ENCODE measurements around the gene SEPTIN14. TPM values are rescaled to one million over a fixed set of nuclear protein-coding genes. Genes with fewer than 3 reads are reported as not detected.
"Not testable (repeated sequence)": the region's sequence is repeated elsewhere in the genome, so short reads cannot be mapped to it uniquely, and the experiment has no call there.

The SEPTIN14 gene
- total and polyA plus RNA-seq, 4 experiments from 2014 or later, result not detected

DNA sequence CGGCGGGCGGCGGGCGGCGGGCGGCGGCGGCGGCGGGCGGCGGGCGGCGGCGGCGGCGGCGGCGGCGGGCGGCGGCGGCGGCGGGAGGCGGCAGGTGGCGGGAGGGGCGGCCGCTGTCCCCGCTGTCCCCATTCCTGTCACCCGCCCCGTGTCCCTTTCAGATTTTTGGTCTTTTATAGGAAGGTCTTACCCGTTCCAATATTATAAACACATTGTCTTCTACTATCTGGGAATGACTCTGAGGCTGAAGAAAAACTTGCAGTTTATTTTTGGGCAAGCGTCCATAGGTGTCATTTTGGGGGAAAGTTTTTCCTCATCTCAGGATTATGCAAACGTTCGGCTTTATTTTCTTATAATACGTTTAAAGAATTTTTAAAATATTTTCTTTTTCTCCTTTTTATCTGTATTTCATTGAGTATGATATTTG, 25.3 kb upstream of the SEPTIN14 start:
- POLR2A ChIA-PET (ENCODE audit: partially characterized antibody), result no interaction called here

DNA sequence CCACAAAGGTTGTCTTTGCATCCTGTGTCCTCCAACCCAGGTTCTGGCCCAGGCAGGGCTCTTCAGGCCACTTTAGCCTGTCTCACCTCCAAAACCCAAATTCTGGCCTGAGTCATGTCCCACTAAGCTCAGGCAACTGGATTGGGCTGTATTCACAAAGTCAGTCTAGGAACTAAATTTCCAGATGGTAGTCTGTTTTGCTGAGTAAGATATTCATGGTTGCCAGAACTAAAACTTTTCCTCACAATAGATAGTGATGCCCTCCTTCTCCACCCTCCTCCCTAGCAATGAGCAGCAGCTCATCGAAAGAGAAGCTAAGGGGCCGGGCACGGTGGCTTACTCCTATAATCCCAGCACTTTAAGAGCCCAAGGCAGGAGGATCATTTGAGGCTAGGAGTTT, 21.8 kb upstream of the SEPTIN14 start:
- Histone ChIP-seq H3K4me1 (ENCODE audit: insufficient read depth, low read length) (peaks cover 7% of the 10 kb centered on the region), H3K27me3 (ENCODE audit: insufficient read depth, low read length) (no peaks in the 10 kb centered on the region), H3K9me3 (ENCODE audit: control insufficient read depth in 1 of 2, low read length in 2 of 2) (no peaks in the 10 kb centered on the region), H3K36me3 (ENCODE audit: insufficient read depth, low read length) (no peaks in the 10 kb centered on the region), H3K4me3 (ENCODE audit: low read length in 2 of 2) (no peak overlapping the region), H3K27ac (ENCODE audit: low read depth, low read length) (no peak overlapping the region)
- H3K36me3 Mint-ChIP-seq, result no peaks in the 10 kb centered on the region
- no peaks in the 10 kb centered on the region for H3K9me3 Mint-ChIP-seq
- peaks cover 5 to 10% (median 6%) of the 10 kb centered on the region in 4 donors for H3K4me1 Mint-ChIP-seq
- H3K4me3 Mint-ChIP-seq, result peak overlapping the region in 2 of 8 donors; percentile 42 to 54
- peak overlapping the region in 1 of 7 donors; percentile 78 for H3K27ac Mint-ChIP-seq
- DNase-seq, result no peak
- H3K27me3 Mint-ChIP-seq, result peaks cover 0 to 2% of the 10 kb centered on the region in 2 donors
- POLR2A ChIA-PET (ENCODE audit: partially characterized antibody), result no interaction called here
- intact Hi-C loops (cut with micrococcal nuclease), result loop anchor here (10.0 kb wide), 1 partner anchor 1130 kb away; the partner anchor contains the start of gene SEC61G
- CTCF ChIA-PET (ENCODE audit: partially characterized antibody), result no interaction called here

More for the DNA sequence above, 25.3 kb upstream of the SEPTIN14 start:
- intact Hi-C loops (cut with micrococcal nuclease), result loop anchor here (1.0 to 10.0 kb wide), 6 partner anchors 63 to 1133 kb away; partner anchors contain the start of genes CCT6A, CHCHD2, LANCL2 and MRPS17
- H3K27ac Mint-ChIP-seq, result peak overlapping the region; percentile 74 to 95 (median 88)
- Histone ChIP-seq H3K9me3 (ENCODE audit: control insufficient read depth in 1 of 2, low read length in 2 of 2) (no peaks in the 10 kb centered on the region), H3K4me1 (ENCODE audit: insufficient read depth, low read length) (peaks cover 7% of the 10 kb centered on the region), H3K36me3 (ENCODE audit: insufficient read depth, low read length) (no peaks in the 10 kb centered on the region), H3K27ac (ENCODE audit: low read depth, low read length) (no peak overlapping the region), H3K4me3 (ENCODE audit: low read length in 2 of 2) (no peak overlapping the region), H3K27me3 (ENCODE audit: insufficient read depth, low read length) (no peaks in the 10 kb centered on the region)
- no peaks in the 10 kb centered on the region for H3K36me3 Mint-ChIP-seq
- H3K27me3 Mint-ChIP-seq, result peaks cover 0 to 2% of the 10 kb centered on the region in 2 donors
- peaks cover 5 to 10% (median 6%) of the 10 kb centered on the region in 4 donors for H3K4me1 Mint-ChIP-seq
- peak in 2 of 5 donors; percentile 8 to 17 for DNase-seq
- peak overlapping the region; percentile 81 to 89 (median 87) for H3K4me3 Mint-ChIP-seq
- H3K9me3 Mint-ChIP-seq, result no peaks in the 10 kb centered on the region
- CTCF ChIA-PET (ENCODE audit: partially characterized antibody), result no interaction called here

DNA sequence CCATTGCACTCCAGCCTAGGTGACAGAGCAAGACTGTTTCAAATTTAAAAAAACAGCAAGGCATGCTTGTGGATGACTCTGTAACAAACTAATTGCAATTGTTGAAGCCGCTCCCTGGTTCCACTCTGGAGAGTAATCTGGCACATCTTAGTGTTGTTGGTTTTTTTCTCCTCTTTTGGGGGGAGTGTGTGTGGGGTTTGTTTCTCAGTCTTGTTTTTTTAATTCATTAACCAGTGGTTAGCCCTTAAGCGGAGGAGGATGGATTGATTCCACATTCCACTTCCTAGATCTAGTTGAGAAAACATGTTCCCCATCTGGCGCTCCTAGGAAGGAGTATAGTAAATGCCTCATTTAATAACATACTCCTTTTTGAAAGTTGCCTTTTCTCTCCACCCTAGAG, 16.1 kb upstream of the SEPTIN14 start:
- no peaks in the 10 kb centered on the region for H3K9me3 ChIP-seq (ENCODE audit: control insufficient read depth in 1 of 2, low read length in 2 of 2)
- Mint-ChIP-seq H3K36me3 (no peaks in the 10 kb centered on the region), H3K4me3 (no peak overlapping the region), H3K27me3 (no peaks in the 10 kb centered on the region), H3K4me1 (no peaks in the 10 kb centered on the region), H3K9me3 (no peaks in the 10 kb centered on the region), H3K27ac (no peak overlapping the region)
- no peak for DNase-seq
- H3K4me3 ChIP-seq (ENCODE audit: low read length in 2 of 2), result no peak overlapping the region
- H3K27me3 ChIP-seq (ENCODE audit: insufficient read depth, low read length), result no peaks in the 10 kb centered on the region
- intact Hi-C loops (cut with micrococcal nuclease), result no loop called here
- ChIA-PET CTCF (ENCODE audit: partially characterized antibody) (no interaction called here), POLR2A (ENCODE audit: partially characterized antibody) (no interaction called here)
- no peak overlapping the region for H3K27ac ChIP-seq (ENCODE audit: low read depth, low read length)
- no peaks in the 10 kb centered on the region for H3K4me1 ChIP-seq (ENCODE audit: insufficient read depth, low read length)
- H3K36me3 ChIP-seq (ENCODE audit: insufficient read depth, low read length), result no peaks in the 10 kb centered on the region

DNA sequence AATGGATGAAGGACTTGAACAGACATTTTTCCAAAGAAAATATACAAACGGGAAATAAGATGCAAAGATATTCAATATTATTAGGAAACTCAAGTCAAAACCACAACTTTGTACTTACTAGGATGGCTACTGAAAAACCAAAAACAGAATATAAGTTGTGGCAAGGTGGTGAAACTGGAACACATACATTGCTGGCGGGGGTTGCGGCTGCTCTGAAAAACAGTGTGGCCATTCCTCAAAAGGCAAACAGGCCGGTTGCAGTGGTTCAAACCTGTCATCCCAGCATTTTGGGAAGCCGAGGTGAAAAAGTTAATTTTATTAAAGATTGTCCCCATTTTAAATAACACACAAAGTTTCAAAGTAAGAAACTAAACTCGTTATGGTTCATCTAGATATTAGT, 14.8 kb upstream of the SEPTIN14 start:
- Histone ChIP-seq H3K9me3 (ENCODE audit: control insufficient read depth in 1 of 2, low read length in 2 of 2) (no peaks in the 10 kb centered on the region), H3K27me3 (ENCODE audit: insufficient read depth, low read length) (no peaks in the 10 kb centered on the region), H3K36me3 (ENCODE audit: insufficient read depth, low read length) (no peaks in the 10 kb centered on the region), H3K27ac (ENCODE audit: low read depth, low read length) (no peak overlapping the region), H3K4me3 (ENCODE audit: low read length in 2 of 2) (no peak overlapping the region), H3K4me1 (ENCODE audit: insufficient read depth, low read length) (no peaks in the 10 kb centered on the region)
- H3K36me3 Mint-ChIP-seq, result no peaks in the 10 kb centered on the region
- intact Hi-C loops (cut with micrococcal nuclease), result no loop called here
- no peak overlapping the region for H3K27ac Mint-ChIP-seq
- ChIA-PET POLR2A (ENCODE audit: partially characterized antibody) (interaction anchor here (0.5 kb wide), 1 partner anchor 87 kb away, joined by 3 read pairs; no protein-coding TSS in a partner anchor), CTCF (ENCODE audit: partially characterized antibody) (no interaction called here)
- H3K9me3 Mint-ChIP-seq, result no peaks in the 10 kb centered on the region
- no peak for DNase-seq
- H3K4me3 Mint-ChIP-seq, result no peak overlapping the region
- no peaks in the 10 kb centered on the region for H3K27me3 Mint-ChIP-seq
- H3K4me1 Mint-ChIP-seq, result no peaks in the 10 kb centered on the region

DNA sequence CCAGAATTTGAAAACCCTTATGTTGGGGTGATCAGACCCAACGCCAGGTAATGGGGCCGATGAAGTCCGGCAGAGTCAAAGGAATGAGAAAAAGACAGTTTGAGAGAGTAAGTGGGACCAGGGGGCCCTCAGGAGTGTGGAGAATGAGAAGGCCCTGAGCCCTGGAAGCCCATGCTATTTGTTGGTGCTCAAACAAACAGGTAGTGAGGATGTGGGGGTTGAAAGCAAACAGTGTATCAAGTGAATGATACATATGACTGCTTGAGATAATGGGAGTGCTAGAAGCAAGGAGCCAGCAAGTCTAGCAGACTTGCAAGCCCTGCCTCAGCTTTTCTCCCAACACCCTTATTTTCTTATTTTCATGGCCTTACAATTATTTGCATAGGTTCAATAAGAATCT, 11.2 kb upstream of the SEPTIN14 start:
- Histone ChIP-seq H3K4me3 (ENCODE audit: low read length in 2 of 2) (no peak overlapping the region), H3K27me3 (ENCODE audit: insufficient read depth, low read length) (no peaks in the 10 kb centered on the region), H3K36me3 (ENCODE audit: insufficient read depth, low read length) (no peaks in the 10 kb centered on the region), H3K4me1 (ENCODE audit: insufficient read depth, low read length) (no peaks in the 10 kb centered on the region), H3K9me3 (ENCODE audit: control insufficient read depth in 1 of 2, low read length in 2 of 2) (no peaks in the 10 kb centered on the region), H3K27ac (ENCODE audit: low read depth, low read length) (no peak overlapping the region)
- Mint-ChIP-seq H3K9me3 (peaks cover 0 to 5% (median 0%) of the 10 kb centered on the region in 8 donors), H3K4me3 (no peak overlapping the region), H3K27me3 (no peaks in the 10 kb centered on the region), H3K4me1 (no peaks in the 10 kb centered on the region), H3K36me3 (no peaks in the 10 kb centered on the region), H3K27ac (no peak overlapping the region)
- ChIA-PET POLR2A (ENCODE audit: partially characterized antibody) (no interaction called here), CTCF (ENCODE audit: partially characterized antibody) (no interaction called here)
- intact Hi-C loops (cut with micrococcal nuclease), result no loop called here
- DNase-seq, result no peak

DNA sequence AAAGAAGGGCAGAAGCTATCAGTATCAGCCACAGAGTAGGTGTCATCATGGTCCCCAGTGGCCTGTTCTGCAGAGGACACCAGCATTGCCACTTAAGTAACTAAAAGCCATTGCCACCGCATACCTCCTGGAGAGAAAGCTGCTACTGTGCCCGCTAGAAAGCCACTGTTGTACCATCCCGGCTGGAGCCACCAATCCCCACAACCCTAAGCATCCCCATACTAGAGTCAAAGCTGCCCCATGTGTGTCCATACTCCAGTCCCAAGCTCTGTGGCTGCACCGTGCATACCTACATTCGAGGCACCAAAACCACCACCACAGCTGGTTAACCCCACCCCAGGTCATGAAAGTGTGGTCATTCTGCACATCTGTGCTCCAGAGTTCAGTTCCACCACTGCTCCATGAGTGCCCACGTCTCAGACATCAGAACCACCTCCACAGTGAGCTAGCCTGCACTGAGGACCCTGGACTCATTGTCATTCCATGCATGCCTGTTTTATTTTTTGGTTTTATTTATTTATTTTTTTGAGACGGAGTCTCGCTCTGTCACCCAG, 9.5 kb upstream of the SEPTIN14 start:
- Histone ChIP-seq H3K36me3 (ENCODE audit: insufficient read depth, low read length) (no peaks in the 10 kb centered on the region), H3K27ac (ENCODE audit: low read depth, low read length) (no peak overlapping the region), H3K9me3 (ENCODE audit: control insufficient read depth in 1 of 2, low read length in 2 of 2) (no peaks in the 10 kb centered on the region), H3K4me1 (ENCODE audit: insufficient read depth, low read length) (no peaks in the 10 kb centered on the region), H3K27me3 (ENCODE audit: insufficient read depth, low read length) (no peaks in the 10 kb centered on the region), H3K4me3 (ENCODE audit: low read length in 2 of 2) (no peak overlapping the region)
- ChIA-PET POLR2A (ENCODE audit: partially characterized antibody) (no interaction called here), CTCF (ENCODE audit: partially characterized antibody) (no interaction called here)
- Mint-ChIP-seq H3K4me1 (no peaks in the 10 kb centered on the region), H3K36me3 (no peaks in the 10 kb centered on the region), H3K4me3 (no peak overlapping the region), H3K27me3 (peaks cover 0 to 2% of the 10 kb centered on the region in 2 donors), H3K9me3 (peaks cover 0 to 5% (median 0%) of the 10 kb centered on the region in 8 donors), H3K27ac (no peak overlapping the region)
- intact Hi-C loops (cut with micrococcal nuclease), result no loop called here
- no peak for DNase-seq

DNA sequence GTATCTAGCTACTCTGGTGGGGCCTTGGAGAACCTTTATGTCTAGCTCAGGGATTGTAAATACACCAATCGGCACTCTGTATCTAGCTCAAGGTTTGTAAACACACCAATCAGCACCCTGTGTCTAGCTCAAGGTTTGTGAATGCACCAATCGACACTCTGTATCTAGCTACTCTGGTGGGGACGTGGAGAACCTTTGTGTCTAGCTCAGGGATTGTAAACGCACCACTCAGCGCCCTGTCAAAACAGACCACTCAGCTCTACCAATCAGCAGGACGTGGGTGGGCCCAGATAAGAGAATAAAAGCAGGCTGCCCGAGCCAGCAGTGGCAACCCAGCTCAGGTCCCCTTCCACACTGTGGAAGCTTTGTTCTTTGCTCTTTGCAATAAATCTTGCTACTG, 6.4 kb upstream of the SEPTIN14 start:
- not testable (repeated sequence) for H3K9me3 Mint-ChIP-seq

More for the DNA sequence above, 6.4 kb upstream of the SEPTIN14 start:
- DNase-seq; CTCF ChIA-PET (ENCODE audit: partially characterized antibody); H3K27me3 ChIP-seq (ENCODE audit: insufficient read depth, low read length); H3K4me3 Mint-ChIP-seq; H3K36me3 ChIP-seq (ENCODE audit: insufficient read depth, low read length); POLR2A ChIA-PET (ENCODE audit: partially characterized antibody); H3K4me3 ChIP-seq (ENCODE audit: low read length in 2 of 2); H3K27ac Mint-ChIP-seq; H3K36me3 Mint-ChIP-seq; H3K27ac ChIP-seq (ENCODE audit: low read depth, low read length); intact Hi-C loops (cut with micrococcal nuclease); H3K27me3 Mint-ChIP-seq; H3K4me1 ChIP-seq (ENCODE audit: insufficient read depth, low read length); H3K4me1 Mint-ChIP-seq; H3K9me3 ChIP-seq (ENCODE audit: control insufficient read depth in 1 of 2, low read length in 2 of 2): not testable (repeated sequence)

Data from CD4-positive, alpha-beta memory T cell (primary cell).